ENCODE data around the gene ZNF79. TPM values are rescaled to one million over a fixed set of nuclear protein-coding genes. Genes with fewer than 3 reads are reported as not detected.

ZNF79 gene
- total and polyA plus RNA-seq, 8 donors, result 3.4 to 5.2 (median 4.0) TPM

DNA sequence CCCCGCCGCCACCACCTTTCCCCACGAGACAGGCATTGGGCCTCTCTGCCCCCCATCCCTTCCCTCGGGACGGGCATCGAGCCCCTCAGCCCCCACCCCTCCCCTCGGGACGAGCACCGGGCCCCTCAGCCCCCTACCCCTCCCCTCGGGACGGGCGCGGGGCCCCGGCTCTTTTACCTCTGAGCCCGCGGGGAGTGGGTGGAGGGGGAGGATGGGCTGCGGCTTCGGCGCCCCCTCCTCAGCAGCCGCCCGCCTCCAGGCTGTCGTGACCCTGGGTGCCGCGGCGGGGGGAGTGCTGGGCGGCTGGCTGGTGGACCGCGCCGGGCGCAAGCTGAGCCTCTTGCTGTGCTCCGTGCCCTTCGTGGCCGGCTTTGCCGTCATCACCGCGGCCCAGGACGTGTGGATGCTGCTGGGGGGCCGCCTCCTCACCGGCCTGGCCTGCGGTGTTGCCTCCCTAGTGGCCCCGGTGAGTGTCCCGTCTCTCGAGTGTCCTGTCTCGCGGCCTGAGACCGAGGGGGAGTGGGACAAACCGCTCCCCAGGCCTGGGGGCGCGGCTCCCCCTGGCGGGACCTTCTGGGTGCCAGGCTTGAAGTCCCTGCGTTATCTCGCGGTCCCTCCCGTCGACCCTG is 26.4 kb upstream of the ZNF79 start:
- Histone ChIP-seq H3K27me3 (no peaks in the 10 kb centered on the region), H3K4me1 (peaks cover 0 to 6% (median 0%) of the 10 kb centered on the region in 3 donors), H3K9me3 (no peaks in the 10 kb centered on the region), H3K27ac (peak overlapping the region; percentile 76 to 85 (median 80)), H3K4me3 (peak overlapping the region; percentile 69 to 94 (median 85)), H3K36me3 (no peaks in the 10 kb centered on the region)
- 1 to 2% methylated on average over 36 to 55 of the region's 55 CpGs for WGBS, 2 donors
- intact Hi-C loops (cut with DNase I), result no loop called here
- DNase-seq, result peak; percentile 35 to 84 (median 56)
- TF ChIP-seq, protein P1, sequence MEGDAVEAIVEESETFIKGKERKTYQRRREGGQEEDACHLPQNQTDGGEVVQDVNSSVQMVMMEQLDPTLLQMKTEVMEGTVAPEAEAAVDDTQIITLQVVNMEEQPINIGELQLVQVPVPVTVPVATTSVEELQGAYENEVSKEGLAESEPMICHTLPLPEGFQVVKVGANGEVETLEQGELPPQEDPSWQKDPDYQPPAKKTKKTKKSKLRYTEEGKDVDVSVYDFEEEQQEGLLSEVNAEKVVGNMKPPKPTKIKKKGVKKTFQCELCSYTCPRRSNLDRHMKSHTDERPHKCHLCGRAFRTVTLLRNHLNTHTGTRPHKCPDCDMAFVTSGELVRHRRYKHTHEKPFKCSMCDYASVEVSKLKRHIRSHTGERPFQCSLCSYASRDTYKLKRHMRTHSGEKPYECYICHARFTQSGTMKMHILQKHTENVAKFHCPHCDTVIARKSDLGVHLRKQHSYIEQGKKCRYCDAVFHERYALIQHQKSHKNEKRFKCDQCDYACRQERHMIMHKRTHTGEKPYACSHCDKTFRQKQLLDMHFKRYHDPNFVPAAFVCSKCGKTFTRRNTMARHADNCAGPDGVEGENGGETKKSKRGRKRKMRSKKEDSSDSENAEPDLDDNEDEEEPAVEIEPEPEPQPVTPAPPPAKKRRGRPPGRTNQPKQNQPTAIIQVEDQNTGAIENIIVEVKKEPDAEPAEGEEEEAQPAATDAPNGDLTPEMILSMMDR (IDR thresholded peaks at IDR 0.05), result no peak
- no peak for FAIRE-seq
- peak; percentile 2 to 22 (median 14) for ATAC-seq

DNA sequence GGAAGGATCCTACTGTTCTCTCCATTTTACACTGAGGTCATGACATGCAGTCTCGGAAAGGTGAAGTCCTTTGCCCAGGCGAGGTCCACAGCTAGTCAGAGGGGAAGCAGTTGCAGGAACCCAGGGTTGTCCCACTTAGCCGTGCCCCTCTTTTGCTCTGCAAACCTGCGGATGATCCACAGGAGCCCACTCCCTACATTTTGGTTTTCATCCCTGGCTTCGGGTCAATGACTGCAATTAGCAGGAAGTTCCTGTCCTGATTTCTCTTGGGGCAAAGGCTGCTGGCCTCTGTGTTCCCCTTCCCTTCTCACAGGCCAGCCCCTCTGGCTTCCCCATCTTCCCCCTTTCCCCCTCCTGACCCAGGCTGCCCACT is 25.9 kb upstream of the ZNF79 start:
- TF ChIP-seq, protein P1 (IDR thresholded peaks at IDR 0.05), result no peak
- H3K27ac ChIP-seq, result no peak overlapping the region
- ATAC-seq (no peak), DNase-seq (no peak), FAIRE-seq (no peak)
- H3K27me3 ChIP-seq, result no peaks in the 10 kb centered on the region
- intact Hi-C loops (cut with DNase I), result no loop called here
- no peaks in the 10 kb centered on the region for H3K9me3 ChIP-seq
- H3K4me1 ChIP-seq, result peaks cover 0 to 6% (median 0%) of the 10 kb centered on the region in 3 donors
- H3K36me3 ChIP-seq, result no peaks in the 10 kb centered on the region
- 44 to 54% methylated on average over 5 of the region's 5 CpGs for WGBS, 2 donors
- H3K4me3 ChIP-seq, result peak overlapping the region; percentile 69 to 94 (median 85)

DNA sequence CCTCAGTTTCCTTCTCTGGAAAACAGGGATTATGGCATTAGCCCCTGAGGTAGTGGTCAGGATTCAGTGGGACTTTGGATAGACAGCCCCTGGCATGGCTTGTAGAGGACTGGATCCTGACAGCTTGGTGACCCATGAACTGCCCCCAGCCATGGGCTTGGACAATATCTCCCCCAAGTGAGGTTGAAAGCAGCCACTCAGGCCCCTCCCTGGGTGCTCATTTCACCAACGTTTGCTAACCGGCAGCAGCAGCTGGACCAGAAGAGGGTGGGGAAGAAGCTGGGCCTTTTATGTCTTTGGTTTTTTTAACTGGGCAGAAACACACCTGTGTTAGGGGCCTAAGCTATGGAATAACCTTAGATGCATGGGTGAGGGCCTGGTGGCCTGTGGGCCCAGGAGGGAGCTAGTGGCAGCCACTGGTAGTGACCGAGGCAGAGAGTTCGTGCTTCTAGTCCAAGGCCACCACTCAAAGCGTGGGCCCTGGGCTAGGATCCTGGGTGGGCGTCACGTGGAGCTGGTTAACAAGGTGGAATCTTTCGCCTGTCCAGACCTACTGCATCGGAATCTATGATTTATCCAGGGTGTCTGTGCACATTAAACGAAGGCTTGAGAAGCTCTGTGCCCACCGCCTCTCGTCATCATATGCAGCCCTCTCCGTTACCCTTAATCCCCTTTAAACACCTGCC is 25.3 kb upstream of the ZNF79 start:
- H3K36me3 ChIP-seq, result no peaks in the 10 kb centered on the region
- intact Hi-C loops (cut with DNase I), result no loop called here
- H3K4me1 ChIP-seq, result peaks cover 0 to 6% (median 0%) of the 10 kb centered on the region in 3 donors
- 85 to 90% methylated on average over 13 of the region's 13 CpGs for WGBS, 2 donors
- H3K9me3 ChIP-seq, result no peaks in the 10 kb centered on the region
- no peak for DNase-seq
- peak overlapping the region in 1 of 4 donors; percentile 94 for H3K4me3 ChIP-seq
- no peak overlapping the region for H3K27ac ChIP-seq
- FAIRE-seq, result no peak
- TF ChIP-seq, protein P1 (IDR thresholded peaks at IDR 0.05), result no peak
- no peaks in the 10 kb centered on the region for H3K27me3 ChIP-seq
- ATAC-seq, result no peak

- Histone ChIP-seq H3K4me1 (peaks cover 0 to 6% (median 0%) of the 10 kb centered on the region in 3 donors), H3K36me3 (no peaks in the 10 kb centered on the region), H3K27ac (no peak overlapping the region), H3K4me3 (no peak overlapping the region), H3K9me3 (no peaks in the 10 kb centered on the region), H3K27me3 (no peaks in the 10 kb centered on the region)
- FAIRE-seq (no peak), DNase-seq (no peak), ATAC-seq (no peak)
- intact Hi-C loops (cut with DNase I), result no loop called here
- TF ChIP-seq, protein P1 (IDR thresholded peaks at IDR 0.05), result no peak
- 91 to 95% methylated on average over 14 of the region's 14 CpGs for WGBS, 2 donors
Observed at GRCh38 chr9:127399736-127400269, 24.4 kb upstream of the ZNF79 start.

Data from pancreas (tissue), 10 donors.